ENCODE data around the gene KCNAB1. TPM values are rescaled to one million over a fixed set of nuclear protein-coding genes. Genes with fewer than 3 reads are reported as not detected.

KCNAB1 gene
- total and polyA plus RNA-seq, 5 experiments from 2014 or later = 0.16 to 0.39 (median 0.17) TPM

DNA sequence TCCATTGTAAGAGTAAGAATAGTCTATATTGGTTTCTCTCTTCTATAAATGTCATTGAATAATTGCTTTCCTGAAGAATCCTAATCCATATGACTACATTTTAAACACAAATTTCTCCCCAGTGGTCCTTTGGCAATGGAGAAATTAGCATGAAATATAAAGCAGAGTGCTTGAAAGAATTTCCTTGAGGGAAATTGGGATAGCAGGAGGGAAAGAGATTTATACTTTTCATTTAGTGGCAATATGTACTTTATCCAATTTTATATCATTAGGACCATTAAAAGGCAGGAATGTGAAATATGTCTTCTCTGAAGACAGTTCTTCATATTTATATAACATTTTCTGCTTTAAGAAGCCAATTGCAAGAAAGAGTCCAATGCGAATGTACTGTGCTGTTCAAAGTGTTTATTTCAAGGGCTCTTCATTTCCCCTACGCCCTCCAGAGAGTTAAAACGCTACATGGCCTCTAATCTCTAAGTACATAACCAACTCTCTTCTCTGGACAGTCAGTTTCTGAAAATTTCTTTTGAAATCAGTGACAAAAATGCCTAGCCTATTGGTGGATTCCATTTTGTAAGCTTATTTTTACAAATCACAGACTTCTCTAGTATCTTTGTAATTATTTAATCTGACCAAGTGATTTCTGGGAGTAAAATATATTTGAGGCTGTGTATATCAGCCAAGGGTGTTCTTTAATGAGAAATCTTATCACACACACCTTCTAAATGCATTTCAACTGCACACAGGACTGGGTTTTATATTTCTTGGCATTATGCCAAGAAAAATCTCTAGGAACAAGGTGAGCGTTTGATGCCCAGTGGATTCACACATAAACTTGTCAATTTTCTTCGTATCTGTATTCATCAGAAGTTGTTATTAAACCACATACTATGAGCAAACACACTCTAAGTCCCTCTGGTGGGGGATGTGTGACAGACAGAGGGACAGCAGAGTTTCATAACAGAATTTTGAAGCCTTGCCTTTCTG lies 51.2 kb downstream of the KCNAB1 start:
- Mint-ChIP-seq H3K9me3 (no peaks in the 10 kb centered on the region), H3K27ac (no peak overlapping the region), H3K4me3 (no peak overlapping the region), H3K27me3 (peaks cover 5 to 33% (median 10%) of the 10 kb centered on the region in 5 donors), H3K4me1 (no peaks in the 10 kb centered on the region), H3K36me3 (no peaks in the 10 kb centered on the region)
- POLR2A ChIA-PET = no interaction called here
- ATAC-seq (no peak), DNase-seq (no peak)

DNA sequence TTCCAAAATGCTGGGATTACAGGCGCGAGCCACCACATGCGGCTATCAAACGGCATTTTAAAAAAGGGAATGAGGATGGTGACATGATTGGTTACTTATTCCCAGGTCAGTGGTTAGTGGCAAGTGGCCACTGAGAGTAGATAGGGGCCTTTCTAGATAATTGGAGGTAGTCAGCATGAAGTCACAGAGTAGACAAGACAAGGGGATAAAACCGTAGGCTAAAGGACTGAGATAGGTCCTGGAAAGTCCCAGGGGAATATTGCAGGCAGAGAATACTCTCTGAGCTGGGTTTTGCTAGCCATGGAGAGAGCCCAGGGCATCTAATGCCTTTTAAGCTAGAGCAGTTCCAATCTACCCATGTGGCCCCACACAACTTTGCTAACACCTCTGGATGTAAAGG lies 52.2 kb downstream of the KCNAB1 start:
- Mint-ChIP-seq H3K27ac (no peak overlapping the region), H3K36me3 (no peaks in the 10 kb centered on the region), H3K4me1 (no peaks in the 10 kb centered on the region), H3K27me3 (peaks cover 3 to 25% (median 8%) of the 10 kb centered on the region in 5 donors), H3K4me3 (no peak overlapping the region), H3K9me3 (no peaks in the 10 kb centered on the region)
- ATAC-seq = no peak
- no peak for DNase-seq
- POLR2A ChIA-PET = no interaction called here

DNA sequence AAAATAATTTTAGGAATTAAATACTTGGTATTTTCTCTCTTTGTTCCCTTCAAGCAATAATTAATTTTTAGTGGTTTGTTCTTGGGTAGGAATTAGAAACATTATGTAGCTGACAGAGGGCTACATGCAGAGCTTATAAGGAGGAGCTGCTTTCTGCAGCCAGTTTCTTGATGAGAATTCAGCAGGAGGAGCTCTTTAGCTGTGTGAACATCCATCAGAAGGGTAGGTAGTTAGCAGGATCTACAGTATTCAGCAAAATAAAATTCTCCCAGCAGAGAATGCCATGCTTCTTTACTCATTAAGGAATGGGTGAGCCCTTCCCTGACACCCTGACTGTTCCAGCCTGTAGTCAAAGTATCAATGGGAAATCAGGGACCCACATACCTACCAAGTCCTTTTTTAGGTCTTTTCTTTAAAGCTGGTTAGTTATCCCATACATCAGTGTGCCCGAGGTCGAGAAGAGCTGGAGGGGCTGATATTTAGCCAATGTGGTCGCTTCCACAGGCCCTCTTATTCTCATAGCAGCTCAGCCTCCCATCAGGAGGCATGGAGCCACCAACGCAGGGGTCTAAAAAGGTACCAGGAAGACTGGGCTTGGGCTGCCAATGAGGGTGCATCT lies 54.0 kb downstream of the KCNAB1 start:
- DNase-seq (no peak), ATAC-seq (no peak)
- Mint-ChIP-seq H3K9me3 (no peaks in the 10 kb centered on the region), H3K27ac (no peak overlapping the region), H3K4me3 (no peak overlapping the region), H3K27me3 (peaks cover 3 to 22% (median 9%) of the 10 kb centered on the region in 5 donors), H3K36me3 (no peaks in the 10 kb centered on the region), H3K4me1 (no peaks in the 10 kb centered on the region)
- POLR2A ChIA-PET = no interaction called here

DNA sequence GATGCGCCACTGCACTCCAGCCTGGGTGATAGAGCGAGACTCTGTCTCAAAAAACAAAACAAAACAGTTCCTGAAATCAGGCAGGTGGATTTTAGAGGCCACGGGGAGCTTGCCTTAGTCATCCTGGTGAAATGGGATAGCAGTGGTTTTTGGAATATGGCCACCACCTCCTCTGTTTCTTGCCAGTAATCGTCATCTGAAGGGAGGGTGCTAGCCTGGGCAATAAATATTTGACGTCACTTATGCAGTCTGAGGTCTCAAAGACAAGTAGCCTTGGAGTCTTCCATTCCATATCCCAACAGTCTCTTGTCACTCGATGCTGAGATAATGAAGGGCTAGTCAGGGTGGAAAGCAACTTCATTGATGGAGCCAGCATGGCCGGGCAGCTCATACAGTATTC lies 55.2 kb downstream of the KCNAB1 start:
- Mint-ChIP-seq H3K4me3 (no peak overlapping the region), H3K4me1 (no peaks in the 10 kb centered on the region), H3K27me3 (peaks cover under 1 to 9% (median 5%) of the 10 kb centered on the region in 5 donors), H3K27ac (no peak overlapping the region), H3K36me3 (no peaks in the 10 kb centered on the region), H3K9me3 (no peaks in the 10 kb centered on the region)
- POLR2A ChIA-PET = no interaction called here
- no peak for ATAC-seq
- DNase-seq = no peak

DNA sequence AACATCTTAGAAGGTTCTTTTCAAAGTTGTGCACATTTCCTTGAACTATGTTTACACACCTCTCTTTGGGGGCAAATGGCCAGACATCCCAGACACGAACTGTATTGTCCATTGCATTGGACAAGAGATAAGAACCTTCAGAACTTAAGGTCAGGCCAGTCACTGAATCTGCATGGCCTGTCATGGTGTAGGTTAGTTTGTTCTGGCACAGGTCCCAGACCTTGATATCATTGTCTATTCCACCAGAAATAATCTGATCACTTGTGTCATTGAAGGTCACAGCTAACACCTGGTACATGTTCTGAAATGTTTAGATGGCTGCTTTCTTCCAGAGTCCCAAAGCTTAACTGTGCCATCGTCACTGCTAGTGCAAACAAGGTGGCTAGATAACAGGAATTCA lies 55.7 kb downstream of the KCNAB1 start:
- Mint-ChIP-seq H3K36me3 (no peaks in the 10 kb centered on the region), H3K27me3 (peaks cover 0 to 9% (median 5%) of the 10 kb centered on the region in 5 donors), H3K27ac (no peak overlapping the region), H3K4me1 (no peaks in the 10 kb centered on the region), H3K4me3 (no peak overlapping the region), H3K9me3 (no peaks in the 10 kb centered on the region)
- DNase-seq (no peak), ATAC-seq (no peak)
- POLR2A ChIA-PET = no interaction called here

DNA sequence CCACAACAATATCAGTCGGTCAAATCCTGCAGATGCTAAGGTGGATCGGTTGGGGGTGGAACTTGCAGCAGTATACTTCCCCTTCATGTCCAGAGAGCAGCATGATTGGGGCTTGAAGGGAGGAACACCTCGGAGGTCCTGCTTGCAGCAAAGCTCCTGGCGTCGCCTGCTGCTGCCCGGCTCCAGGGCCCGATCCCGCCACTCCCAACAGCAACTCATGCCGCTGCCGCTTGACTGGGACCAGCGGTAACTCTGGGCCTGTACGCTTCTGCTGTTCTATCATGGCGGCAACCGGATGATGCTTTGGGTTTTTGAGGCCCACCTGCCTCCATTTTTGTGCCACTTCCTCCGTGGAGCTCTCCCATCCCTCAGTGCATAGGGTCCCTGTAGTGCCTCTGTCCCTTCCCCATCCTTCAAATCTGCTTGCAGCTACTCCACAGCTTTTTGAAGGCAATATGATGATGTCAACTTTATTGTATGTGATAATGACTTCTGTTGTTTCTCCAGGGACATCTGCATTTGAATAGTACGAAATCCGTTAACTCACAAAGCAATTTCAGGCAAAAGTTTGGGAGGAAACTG lies 56.3 kb downstream of the KCNAB1 start:
- Mint-ChIP-seq H3K36me3 (no peaks in the 10 kb centered on the region), H3K9me3 (no peaks in the 10 kb centered on the region), H3K4me3 (no peak overlapping the region), H3K27me3 (peaks cover 0 to 9% (median 5%) of the 10 kb centered on the region in 5 donors), H3K4me1 (no peaks in the 10 kb centered on the region), H3K27ac (no peak overlapping the region)
- ATAC-seq (no peak), DNase-seq (no peak)
- POLR2A ChIA-PET = no interaction called here

DNA sequence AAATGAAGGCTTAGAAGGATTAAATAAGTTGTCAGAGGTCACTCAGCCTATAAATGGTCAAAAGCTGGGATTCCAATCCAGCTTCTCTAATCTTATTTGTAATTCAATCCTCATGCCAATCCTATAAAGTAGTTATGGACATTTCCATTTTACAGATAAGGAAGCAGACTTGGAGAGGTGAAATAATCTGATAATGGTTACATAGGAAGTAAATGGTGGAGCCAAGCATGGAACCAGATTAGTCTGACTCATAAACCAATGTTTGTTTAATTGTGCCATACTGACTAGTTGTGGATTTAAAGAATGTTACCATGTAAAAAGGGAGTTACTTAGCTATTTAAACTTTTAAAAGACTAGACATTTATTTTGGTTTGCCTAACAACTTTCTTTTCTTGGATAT lies 59.7 kb downstream of the KCNAB1 start:
- Mint-ChIP-seq H3K27me3 (peaks cover 0 to 7% (median 0%) of the 10 kb centered on the region in 5 donors), H3K9me3 (no peaks in the 10 kb centered on the region), H3K36me3 (no peaks in the 10 kb centered on the region), H3K27ac (no peak overlapping the region), H3K4me1 (no peaks in the 10 kb centered on the region), H3K4me3 (no peak overlapping the region)
- ATAC-seq (no peak), DNase-seq (no peak)
- POLR2A ChIA-PET = no interaction called here

DNA sequence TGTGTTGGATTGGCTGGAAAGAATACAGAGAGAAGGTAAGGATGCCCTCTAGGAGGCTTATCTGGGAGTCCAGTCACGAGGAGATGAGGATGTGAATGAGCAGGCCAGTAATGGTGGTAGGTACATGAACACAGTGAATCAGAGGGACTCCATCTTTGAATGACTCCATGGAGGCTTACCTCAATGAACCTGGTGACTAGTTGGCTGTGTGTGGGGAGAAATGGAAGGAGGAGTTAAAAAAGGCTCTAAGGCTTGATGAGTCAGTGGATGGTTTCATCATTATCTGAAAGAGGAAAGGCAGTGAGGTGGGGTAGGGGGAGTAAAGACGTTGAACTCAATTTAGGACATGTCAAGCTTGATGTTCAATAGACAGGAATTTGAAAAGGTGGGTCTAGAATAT lies 61.1 kb downstream of the KCNAB1 start:
- Mint-ChIP-seq H3K27ac (no peak overlapping the region), H3K36me3 (no peaks in the 10 kb centered on the region), H3K27me3 (peaks cover 0 to 4% (median 0%) of the 10 kb centered on the region in 5 donors), H3K4me3 (no peak overlapping the region), H3K4me1 (peaks cover 0 to 3% (median 0%) of the 10 kb centered on the region in 4 donors), H3K9me3 (no peaks in the 10 kb centered on the region)
- POLR2A ChIA-PET = no interaction called here
- ATAC-seq (no peak), DNase-seq (no peak)

DNA sequence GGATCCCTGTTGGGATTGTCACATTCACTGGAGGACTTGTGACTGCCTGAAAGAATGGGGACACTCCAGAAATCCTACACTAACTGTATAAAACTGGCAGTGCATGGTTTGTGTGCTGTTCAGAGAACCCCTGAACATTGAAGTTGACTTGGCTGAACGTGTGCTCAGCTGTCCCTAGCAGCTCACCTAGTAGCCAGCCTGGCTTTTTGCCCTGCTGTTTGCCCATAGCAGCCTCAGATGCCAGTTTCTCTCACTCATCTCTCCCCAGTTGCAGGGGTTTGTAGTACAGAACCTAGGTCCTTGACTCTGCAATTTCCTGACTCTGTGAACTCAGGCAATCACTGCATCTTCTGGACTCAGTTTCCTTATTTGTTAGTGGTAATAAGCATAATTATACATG lies 63.0 kb downstream of the KCNAB1 start:
- H3K4me3 Mint-ChIP-seq = no peak overlapping the region
- H3K36me3 Mint-ChIP-seq = no peaks in the 10 kb centered on the region
- peaks cover 0 to 4% (median 0%) of the 10 kb centered on the region in 4 donors for H3K4me1 Mint-ChIP-seq
- peaks cover 0 to 2% (median 0%) of the 10 kb centered on the region in 5 donors for H3K27me3 Mint-ChIP-seq
- ATAC-seq (no peak), DNase-seq (no peak)
- peak overlapping the region in 1 of 10 donors; percentile 29 for H3K27ac Mint-ChIP-seq
- POLR2A ChIA-PET = no interaction called here
- no peaks in the 10 kb centered on the region for H3K9me3 Mint-ChIP-seq

DNA sequence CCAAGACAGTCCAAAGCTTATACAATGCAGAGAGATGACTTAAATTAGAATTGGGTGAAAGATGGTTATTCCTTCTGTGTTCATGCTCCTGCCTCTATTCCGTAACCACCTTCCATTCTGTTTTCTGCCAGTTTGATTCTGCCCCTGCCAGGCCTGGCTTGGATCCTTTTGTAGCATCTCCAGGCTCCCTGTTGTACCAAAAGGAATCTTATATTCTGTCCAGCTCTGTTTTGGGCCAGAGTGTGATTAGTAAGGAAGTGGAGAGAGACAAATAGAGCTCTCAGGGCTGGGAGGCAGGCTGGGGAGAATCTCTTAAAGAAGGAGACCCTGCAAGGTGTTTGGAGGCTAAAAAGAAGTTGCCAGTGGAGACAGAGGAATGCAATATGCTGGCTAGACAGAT lies 63.8 kb downstream of the KCNAB1 start:
- POLR2A ChIA-PET = no interaction called here

DNA sequence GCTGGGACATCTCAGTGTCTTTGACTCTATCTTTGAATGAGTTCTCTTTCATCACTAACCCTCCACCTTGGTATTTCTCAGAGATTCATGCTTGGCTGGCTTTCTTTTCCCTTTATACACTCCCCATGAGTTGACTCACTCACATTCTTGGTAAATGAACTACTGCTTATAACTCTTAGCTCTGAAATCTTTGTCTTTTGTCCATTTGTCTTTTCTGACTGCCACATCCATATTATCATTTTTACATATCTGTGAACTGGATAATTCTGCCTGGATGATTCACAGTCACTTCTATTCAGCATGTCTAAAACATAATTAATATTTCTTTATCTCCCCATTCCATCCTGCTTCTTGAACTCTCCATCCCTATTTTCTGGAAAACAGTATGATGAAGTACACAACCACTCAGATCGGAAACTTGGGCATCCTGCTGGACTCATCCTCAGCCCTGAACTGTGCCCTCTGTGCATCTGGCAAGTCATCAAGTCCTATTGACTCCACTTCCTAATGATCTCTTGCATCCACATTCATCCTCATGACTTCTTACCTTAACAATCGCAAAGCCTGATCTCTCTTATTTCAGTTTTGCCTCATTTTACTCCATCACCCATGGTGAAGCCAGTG lies 66.9 kb downstream of the KCNAB1 start:
- DNase-seq (no peak), ATAC-seq (no peak)
- H3K9me3 Mint-ChIP-seq = no peaks in the 10 kb centered on the region
- no peak overlapping the region for H3K27ac Mint-ChIP-seq
- H3K27me3 Mint-ChIP-seq = peaks cover 0 to 4% (median 2%) of the 10 kb centered on the region in 5 donors
- no peak overlapping the region for H3K4me3 Mint-ChIP-seq
- POLR2A ChIA-PET = no interaction called here
- peaks cover 0 to 4% (median 0%) of the 10 kb centered on the region in 4 donors for H3K4me1 Mint-ChIP-seq
- no peaks in the 10 kb centered on the region for H3K36me3 Mint-ChIP-seq

More for the DNA sequence above, 63.8 kb downstream of the KCNAB1 start:
- Mint-ChIP-seq H3K36me3 (no peaks in the 10 kb centered on the region), H3K27me3 (peaks cover 0 to 2% (median 0%) of the 10 kb centered on the region in 5 donors), H3K27ac (no peak overlapping the region), H3K4me1 (peaks cover 0 to 4% (median 0%) of the 10 kb centered on the region in 4 donors), H3K9me3 (no peaks in the 10 kb centered on the region), H3K4me3 (no peak overlapping the region)
- no peak for DNase-seq
- no peak for ATAC-seq

DNA sequence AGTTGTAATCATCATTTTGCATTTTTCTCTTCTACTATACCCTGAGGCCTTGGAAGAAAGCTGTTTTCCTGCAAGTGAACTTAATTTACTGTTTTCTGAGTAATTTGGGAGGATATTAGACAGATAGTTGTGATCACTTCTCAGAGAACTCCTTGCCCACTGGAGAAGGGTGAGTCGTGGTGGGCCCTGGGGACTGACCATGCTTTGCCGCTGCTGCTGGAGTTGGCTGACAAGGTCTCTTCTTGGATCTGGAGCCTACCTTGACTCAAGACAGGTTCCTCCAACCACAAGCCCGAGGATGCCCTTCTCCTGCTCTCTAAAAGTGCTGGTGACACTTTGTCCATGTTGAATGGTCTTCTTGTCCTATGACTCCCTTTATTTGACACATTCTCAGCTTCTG lies 68.4 kb downstream of the KCNAB1 start:
- Mint-ChIP-seq H3K4me3 (no peak overlapping the region), H3K27me3 (peaks cover 0 to 2% (median 0%) of the 10 kb centered on the region in 5 donors), H3K9me3 (no peaks in the 10 kb centered on the region), H3K36me3 (no peaks in the 10 kb centered on the region), H3K27ac (no peak overlapping the region), H3K4me1 (peaks cover 0 to 4% (median 0%) of the 10 kb centered on the region in 4 donors)
- ATAC-seq (no peak), DNase-seq (no peak)
- POLR2A ChIA-PET = no interaction called here

DNA sequence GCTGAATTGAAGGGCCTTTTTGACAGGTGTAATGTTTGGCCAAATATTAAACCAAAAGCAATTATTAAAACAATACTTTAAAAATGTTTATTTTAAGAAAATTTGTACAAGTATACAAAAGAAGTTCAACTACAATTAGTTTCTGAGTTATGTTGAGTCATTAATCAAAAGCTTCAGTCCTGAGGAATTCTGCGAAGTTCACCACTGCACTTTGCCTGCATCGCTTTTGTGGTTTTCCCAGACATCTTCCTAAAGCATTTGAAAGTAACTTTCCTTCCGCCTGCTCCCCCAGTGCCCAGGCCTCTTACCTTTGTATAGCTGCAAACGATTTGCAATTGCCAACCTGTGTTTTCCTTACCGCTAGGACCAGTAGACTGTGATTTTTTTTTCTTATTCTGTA lies 69.5 kb downstream of the KCNAB1 start:
- Mint-ChIP-seq H3K4me1 (peaks cover 0 to 4% (median 0%) of the 10 kb centered on the region in 4 donors), H3K9me3 (no peaks in the 10 kb centered on the region), H3K27ac (no peak overlapping the region), H3K27me3 (peaks cover 0 to 2% (median 0%) of the 10 kb centered on the region in 5 donors), H3K36me3 (no peaks in the 10 kb centered on the region), H3K4me3 (no peak overlapping the region)
- ATAC-seq = no peak
- POLR2A ChIA-PET = no interaction called here
- DNase-seq = no peak
